ENCODE data around the gene DAG1.

DNA sequence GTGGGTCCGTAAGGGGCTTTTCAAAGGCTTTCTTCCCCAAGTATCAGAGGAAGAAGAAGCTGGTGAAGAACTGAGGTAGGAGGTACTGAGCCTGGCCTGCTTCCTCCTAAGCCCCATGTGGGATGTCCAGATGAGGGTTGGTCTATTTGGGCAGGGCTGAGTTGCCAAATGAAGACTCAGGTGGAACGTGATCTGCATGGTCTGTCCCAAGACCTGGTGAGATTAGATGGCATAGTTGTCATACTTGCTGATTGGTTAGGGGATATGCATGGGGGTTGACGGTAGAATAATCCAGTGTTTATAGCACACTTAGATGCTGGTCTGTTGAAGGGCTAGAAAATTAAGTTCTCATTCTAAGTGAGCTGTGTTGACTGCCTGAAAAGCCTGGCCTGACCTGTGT is 47.9 kb downstream of the DAG1 start:
- TF ChIP-seq, protein P1, sequence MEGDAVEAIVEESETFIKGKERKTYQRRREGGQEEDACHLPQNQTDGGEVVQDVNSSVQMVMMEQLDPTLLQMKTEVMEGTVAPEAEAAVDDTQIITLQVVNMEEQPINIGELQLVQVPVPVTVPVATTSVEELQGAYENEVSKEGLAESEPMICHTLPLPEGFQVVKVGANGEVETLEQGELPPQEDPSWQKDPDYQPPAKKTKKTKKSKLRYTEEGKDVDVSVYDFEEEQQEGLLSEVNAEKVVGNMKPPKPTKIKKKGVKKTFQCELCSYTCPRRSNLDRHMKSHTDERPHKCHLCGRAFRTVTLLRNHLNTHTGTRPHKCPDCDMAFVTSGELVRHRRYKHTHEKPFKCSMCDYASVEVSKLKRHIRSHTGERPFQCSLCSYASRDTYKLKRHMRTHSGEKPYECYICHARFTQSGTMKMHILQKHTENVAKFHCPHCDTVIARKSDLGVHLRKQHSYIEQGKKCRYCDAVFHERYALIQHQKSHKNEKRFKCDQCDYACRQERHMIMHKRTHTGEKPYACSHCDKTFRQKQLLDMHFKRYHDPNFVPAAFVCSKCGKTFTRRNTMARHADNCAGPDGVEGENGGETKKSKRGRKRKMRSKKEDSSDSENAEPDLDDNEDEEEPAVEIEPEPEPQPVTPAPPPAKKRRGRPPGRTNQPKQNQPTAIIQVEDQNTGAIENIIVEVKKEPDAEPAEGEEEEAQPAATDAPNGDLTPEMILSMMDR (conservative IDR thresholded peaks at IDR 0.05) = no peak
- TF ChIP-seq EZH2 (IDR thresholded peaks at IDR 0.05; ENCODE audit: low read depth) = no peak
